ENCODE data around the gene ZMAT5.

The ZMAT5 gene

DNA sequence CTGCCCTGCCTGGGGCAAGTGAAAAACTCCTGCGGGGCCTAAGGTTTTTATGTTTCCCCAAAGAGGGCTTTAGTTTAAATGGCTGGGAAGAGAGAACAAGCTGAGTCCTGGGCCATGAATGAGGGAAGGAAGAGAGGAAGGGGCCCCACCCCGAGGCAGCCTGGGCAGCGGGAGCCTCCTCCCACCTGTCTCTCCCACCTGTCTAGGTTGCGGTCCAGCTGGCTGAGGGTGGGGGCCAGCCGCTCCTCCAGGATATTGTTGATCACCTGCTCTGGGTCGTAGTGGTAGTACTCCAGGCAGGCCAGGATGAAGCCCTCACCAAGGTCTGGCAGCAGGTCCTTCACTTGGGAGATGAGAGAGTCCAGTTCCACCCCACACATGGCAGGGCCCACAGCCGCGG, 35.0 kb upstream of the ZMAT5 start:
- TF ChIP-seq, protein P1, sequence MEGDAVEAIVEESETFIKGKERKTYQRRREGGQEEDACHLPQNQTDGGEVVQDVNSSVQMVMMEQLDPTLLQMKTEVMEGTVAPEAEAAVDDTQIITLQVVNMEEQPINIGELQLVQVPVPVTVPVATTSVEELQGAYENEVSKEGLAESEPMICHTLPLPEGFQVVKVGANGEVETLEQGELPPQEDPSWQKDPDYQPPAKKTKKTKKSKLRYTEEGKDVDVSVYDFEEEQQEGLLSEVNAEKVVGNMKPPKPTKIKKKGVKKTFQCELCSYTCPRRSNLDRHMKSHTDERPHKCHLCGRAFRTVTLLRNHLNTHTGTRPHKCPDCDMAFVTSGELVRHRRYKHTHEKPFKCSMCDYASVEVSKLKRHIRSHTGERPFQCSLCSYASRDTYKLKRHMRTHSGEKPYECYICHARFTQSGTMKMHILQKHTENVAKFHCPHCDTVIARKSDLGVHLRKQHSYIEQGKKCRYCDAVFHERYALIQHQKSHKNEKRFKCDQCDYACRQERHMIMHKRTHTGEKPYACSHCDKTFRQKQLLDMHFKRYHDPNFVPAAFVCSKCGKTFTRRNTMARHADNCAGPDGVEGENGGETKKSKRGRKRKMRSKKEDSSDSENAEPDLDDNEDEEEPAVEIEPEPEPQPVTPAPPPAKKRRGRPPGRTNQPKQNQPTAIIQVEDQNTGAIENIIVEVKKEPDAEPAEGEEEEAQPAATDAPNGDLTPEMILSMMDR (IDR thresholded peaks at IDR 0.05; ENCODE audit: low read length): no peak
- TF ChIP-seq EZH2phosphoT487 (IDR thresholded peaks at IDR 0.05; ENCODE audit: low read length) (no peak), EZH2 (optimal IDR thresholded peaks at IDR 0.05; ENCODE audit: low read depth, low read length) (no peak)
- no peaks in the 10 kb centered on the region for H4K20me1 ChIP-seq (ENCODE audit: insufficient read depth, low read length)
- H3K4me1 ChIP-seq (ENCODE audit: low read length): no peaks in the 10 kb centered on the region
- no peaks in the 10 kb centered on the region for H3K27me3 ChIP-seq (replicated peaks; ENCODE audit: insufficient read depth, low read length)
- H3F3A ChIP-seq (ENCODE audit: insufficient read depth, low read length): no peaks in the 10 kb centered on the region
- no peak overlapping the region for H3K27ac ChIP-seq (ENCODE audit: low read length)
- no peaks in the 10 kb centered on the region for H3K9me3 ChIP-seq (replicated peaks; ENCODE audit: insufficient read depth, low read length)
- H3K4me3 ChIP-seq (ENCODE audit: low read length): no peak overlapping the region
- H3K79me2 ChIP-seq (ENCODE audit: low read length): no peaks in the 10 kb centered on the region
- no peak overlapping the region for H3K9ac ChIP-seq (ENCODE audit: low read length)
- peaks cover 3% of the 10 kb centered on the region for H3K36me3 ChIP-seq (replicated peaks; ENCODE audit: insufficient read depth, low read length)
- H2AFZ ChIP-seq (ENCODE audit: low read length): no peak overlapping the region
- H3K9me2 ChIP-seq (replicated peaks; ENCODE audit: insufficient read depth, low read length): no peaks in the 10 kb centered on the region
- no peak overlapping the region for H3K4me2 ChIP-seq (ENCODE audit: low read depth, low read length)
- no peak for DNase-seq

DNA sequence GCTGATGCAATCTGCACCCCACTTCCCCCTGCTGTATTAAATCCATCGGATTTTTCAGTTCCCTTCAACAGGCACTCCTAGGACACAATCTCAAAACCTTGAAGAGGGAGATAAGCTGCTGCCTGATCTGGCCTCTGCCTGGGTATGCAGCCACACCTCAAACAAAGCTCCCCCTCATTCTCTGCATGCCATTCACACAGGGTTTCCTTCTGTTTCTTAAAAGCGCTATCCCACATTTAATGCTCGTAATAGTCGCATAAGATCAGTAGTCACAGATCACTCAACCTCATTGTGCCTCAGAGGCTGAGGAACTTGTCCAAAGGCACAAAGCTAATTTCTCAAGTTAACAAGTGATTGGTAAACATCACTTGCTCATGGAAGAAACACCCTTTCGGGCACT, 34.3 kb upstream of the ZMAT5 start:
- Histone ChIP-seq H3K36me3 (replicated peaks; ENCODE audit: insufficient read depth, low read length) (no peaks in the 10 kb centered on the region; the same call in 1 of the 2 replicates), H3K79me2 (ENCODE audit: low read length) (no peaks in the 10 kb centered on the region), H3K4me2 (ENCODE audit: low read depth, low read length) (no peak overlapping the region), H3K4me3 (ENCODE audit: low read length) (no peak overlapping the region), H3K4me1 (ENCODE audit: low read length) (no peaks in the 10 kb centered on the region), H3K9ac (ENCODE audit: low read length) (no peak overlapping the region), H2AFZ (ENCODE audit: low read length) (no peak overlapping the region), H3K27ac (ENCODE audit: low read length) (no peak overlapping the region), H3F3A (ENCODE audit: insufficient read depth, low read length) (no peaks in the 10 kb centered on the region), H3K9me3 (replicated peaks; ENCODE audit: insufficient read depth, low read length) (no peaks in the 10 kb centered on the region), H3K9me2 (replicated peaks; ENCODE audit: insufficient read depth, low read length) (no peaks in the 10 kb centered on the region), H4K20me1 (ENCODE audit: insufficient read depth, low read length) (no peaks in the 10 kb centered on the region), H3K27me3 (replicated peaks; ENCODE audit: insufficient read depth, low read length) (no peaks in the 10 kb centered on the region)
- no peak for DNase-seq
- TF ChIP-seq EZH2phosphoT487 (IDR thresholded peaks at IDR 0.05; ENCODE audit: low read length) (no peak), EZH2 (optimal IDR thresholded peaks at IDR 0.05; ENCODE audit: low read depth, low read length) (no peak)
- TF ChIP-seq, protein P1 (IDR thresholded peaks at IDR 0.05; ENCODE audit: low read length): no peak

DNA sequence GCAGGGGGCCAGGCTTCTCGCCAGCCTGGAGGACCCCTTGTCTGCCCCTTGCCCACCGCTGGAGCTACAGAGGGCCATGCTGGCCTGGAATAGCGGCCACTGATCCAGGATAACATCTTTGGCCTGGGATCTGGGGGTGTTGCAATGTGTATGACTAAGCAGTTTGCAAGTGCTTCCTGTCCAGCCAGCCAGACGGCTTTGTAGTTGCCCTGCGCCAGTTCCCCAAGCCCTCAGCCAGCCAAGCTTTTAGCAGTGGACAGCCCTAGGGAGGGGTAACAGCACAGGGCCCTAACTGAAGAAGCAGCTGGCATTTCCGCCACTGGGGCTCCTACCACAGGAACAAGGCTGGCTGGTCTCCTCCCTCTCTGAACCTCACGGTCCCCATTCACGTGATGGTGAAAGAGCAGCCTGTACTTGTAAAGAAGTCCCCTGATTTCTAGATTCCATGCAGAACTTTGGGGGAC, 32.4 kb upstream of the ZMAT5 start:
- TF ChIP-seq, protein P1 (IDR thresholded peaks at IDR 0.05; ENCODE audit: low read length): no peak
- TF ChIP-seq EZH2 (optimal IDR thresholded peaks at IDR 0.05; ENCODE audit: low read depth, low read length) (no peak), EZH2phosphoT487 (IDR thresholded peaks at IDR 0.05; ENCODE audit: low read length) (no peak)
- Histone ChIP-seq H3K27ac (ENCODE audit: low read length) (no peak overlapping the region), H3K4me3 (ENCODE audit: low read length) (no peak overlapping the region), H3F3A (ENCODE audit: insufficient read depth, low read length) (no peaks in the 10 kb centered on the region), H3K27me3 (replicated peaks; ENCODE audit: insufficient read depth, low read length) (no peaks in the 10 kb centered on the region), H3K9me3 (replicated peaks; ENCODE audit: insufficient read depth, low read length) (no peaks in the 10 kb centered on the region), H3K36me3 (replicated peaks; ENCODE audit: insufficient read depth, low read length) (no peaks in the 10 kb centered on the region; the same call in 1 of the 2 replicates), H3K4me2 (ENCODE audit: low read depth, low read length) (no peak overlapping the region), H3K79me2 (ENCODE audit: low read length) (no peaks in the 10 kb centered on the region), H4K20me1 (ENCODE audit: insufficient read depth, low read length) (no peaks in the 10 kb centered on the region), H3K4me1 (ENCODE audit: low read length) (no peaks in the 10 kb centered on the region), H3K9me2 (replicated peaks; ENCODE audit: insufficient read depth, low read length) (no peaks in the 10 kb centered on the region), H3K9ac (ENCODE audit: low read length) (no peak overlapping the region), H2AFZ (ENCODE audit: low read length) (no peak overlapping the region)
- DNase-seq: no peak

Measured in MM.1S (cell line).